ENCODE data around the gene SNX3. TPM values are rescaled to one million over a fixed set of nuclear protein-coding genes. Genes with fewer than 3 reads are reported as not detected.
"Not testable (repeated sequence)": the region's sequence is repeated elsewhere in the genome, so short reads cannot be mapped to it uniquely, and the experiment has no call there.

The SNX3 gene
- total RNA-seq, 1 donor from 2014 or later = 142 TPM

GRCh38 chr6:108260126-108260808 is 573 bp downstream of the SNX3 start:
- peak; percentile 35 for DNase-seq (ENCODE audit: low spot score)

- no peak for DNase-seq (ENCODE audit: low spot score)
These were observed 6.1 kb downstream of the SNX3 start for GRCh38 chr6:108254433-108255410.

GRCh38 chr6:108253241-108253640 is 7.6 kb downstream of the SNX3 start:
- DNase-seq (ENCODE audit: low spot score) = no peak

GRCh38 chr6:108252055-108252454 is 8.8 kb downstream of the SNX3 start:
- DNase-seq (ENCODE audit: low spot score) = no peak

- no peak for DNase-seq (ENCODE audit: low spot score)
These were observed 9.6 kb downstream of the SNX3 start for GRCh38 chr6:108251252-108251651.

GRCh38 chr6:108250240-108250866 is 10.5 kb downstream of the SNX3 start:
- no peak for DNase-seq (ENCODE audit: low spot score)

DNA sequence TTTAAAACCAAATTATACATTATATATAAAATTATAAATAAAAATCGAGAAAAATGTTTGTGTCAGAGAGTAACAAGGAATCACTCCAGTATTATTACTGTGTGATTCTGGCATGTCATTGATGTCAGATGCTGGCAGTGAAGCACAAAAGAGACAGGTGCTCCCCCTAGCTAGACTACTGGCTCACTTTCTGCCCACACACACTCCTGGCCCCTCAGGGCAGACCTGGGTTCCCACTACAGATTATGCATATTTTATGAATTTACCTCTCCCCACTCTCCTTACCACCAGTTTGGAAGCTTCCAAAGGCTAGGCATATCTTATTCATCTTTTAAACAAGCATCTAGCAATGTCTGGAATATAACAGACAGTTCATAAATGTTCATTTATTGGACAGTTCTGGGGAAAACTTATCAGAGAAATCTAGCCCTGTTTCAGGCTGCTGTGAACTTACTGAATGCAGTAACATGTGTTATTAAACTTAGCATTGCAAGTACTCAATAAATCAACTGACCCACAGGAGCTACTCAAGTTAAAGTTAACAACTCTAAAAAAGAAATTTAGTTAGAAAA is 12.8 kb downstream of the SNX3 start:
- DNase-seq (ENCODE audit: low spot score) = no peak

DNA sequence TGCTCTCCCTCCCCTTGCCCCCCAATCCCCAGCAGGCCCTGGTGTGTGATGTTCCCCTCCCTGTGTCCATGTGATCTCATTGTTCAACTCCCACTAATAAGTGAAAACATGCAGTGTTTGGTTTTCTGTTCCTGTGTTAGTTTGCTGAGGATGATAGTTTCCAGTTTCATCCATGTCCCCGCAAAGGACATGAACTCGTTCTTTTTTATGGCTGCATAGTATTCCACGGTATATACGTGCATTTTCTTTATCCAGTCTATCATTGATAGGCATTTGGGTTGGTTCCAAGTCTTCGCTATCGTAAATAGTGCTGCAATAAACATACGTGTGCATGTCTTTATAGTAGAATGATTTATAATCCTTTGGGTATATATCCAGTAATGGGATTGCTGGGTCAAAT is 15.7 kb downstream of the SNX3 start:
- DNase-seq (ENCODE audit: low spot score) = not testable (repeated sequence)

- DNase-seq (ENCODE audit: low spot score) = no peak
These were observed 17.0 kb downstream of the SNX3 start for GRCh38 chr6:108243836-108244235.

DNA sequence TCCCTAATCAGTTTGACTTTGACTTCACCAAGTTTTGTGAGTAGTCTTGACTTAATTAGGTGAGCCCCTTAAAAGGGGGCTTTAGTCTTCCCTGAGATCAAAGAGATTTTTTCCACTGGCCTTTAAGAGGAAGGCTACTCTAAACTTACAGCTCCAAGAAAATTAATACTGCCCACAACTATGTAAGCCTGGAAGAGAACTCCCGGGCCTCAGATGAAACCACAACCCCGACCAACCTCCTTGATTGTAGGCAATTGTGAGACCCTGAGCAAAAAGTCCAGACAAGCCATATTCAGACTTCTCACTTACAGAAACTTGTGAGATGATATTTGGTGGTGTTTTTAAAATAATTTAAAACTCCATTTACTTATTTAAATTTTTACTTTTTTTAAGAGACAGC is 18.1 kb downstream of the SNX3 start:
- no peak for DNase-seq (ENCODE audit: low spot score)

GRCh38 chr6:108242259-108242658 is 18.6 kb downstream of the SNX3 start:
- no peak for DNase-seq (ENCODE audit: low spot score)

DNA sequence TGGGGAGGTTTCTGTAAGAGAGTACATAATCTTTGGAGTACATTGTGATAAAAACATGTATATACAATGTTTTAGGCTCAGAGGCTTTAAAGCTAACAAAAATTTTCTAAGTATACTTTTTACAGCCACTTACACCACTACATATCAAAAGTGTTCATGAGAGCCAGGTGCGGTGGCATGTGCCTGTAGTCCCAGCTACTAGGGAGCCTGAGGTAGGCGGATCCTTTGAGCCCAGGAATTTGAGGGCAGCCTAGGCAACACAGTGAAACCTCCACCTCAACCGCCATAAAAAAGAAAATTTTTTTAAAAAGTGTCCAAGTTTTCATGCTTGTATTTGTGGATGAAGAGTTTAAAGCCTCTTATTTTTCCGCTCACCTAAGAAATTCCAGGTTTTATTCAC is 22.5 kb downstream of the SNX3 start:
- no peak for DNase-seq (ENCODE audit: low spot score)

DNA sequence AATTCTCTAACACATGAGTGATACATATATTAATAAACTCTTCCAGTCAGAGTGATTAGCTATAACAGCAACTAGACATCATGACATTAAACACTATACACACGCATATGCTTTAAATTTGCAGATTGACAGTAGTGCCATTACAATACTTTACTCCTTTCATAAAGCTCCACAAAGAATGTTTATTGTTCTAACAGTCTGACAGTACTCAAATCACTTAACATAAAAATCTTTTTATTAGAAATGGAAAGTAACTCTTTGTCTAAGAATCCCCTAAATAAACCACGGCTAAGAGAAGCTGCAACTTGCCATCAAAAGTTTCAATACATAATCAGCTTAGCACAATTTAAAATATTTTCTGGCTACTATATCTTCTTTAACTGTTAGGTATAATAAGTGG is 24.0 kb downstream of the SNX3 start:
- no peak for DNase-seq (ENCODE audit: low spot score)

DNA sequence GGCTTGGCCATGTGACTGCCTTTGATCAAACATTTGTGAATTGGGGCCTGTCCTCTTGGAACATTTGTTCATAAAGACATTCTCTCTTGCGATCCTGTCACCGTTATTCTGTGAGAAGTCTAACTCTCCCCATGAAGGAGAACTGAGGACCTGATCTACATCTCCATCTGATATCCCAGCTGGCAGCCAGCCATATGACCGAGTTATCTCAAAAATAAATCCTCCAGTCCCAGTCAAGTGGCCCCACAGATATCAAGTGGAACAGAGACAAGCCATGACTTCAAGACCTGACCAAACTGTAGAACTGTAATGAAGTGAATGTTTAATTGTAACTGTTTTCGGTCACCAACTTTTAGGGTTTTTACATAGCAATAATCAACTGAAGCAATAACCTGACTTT is 25.7 kb downstream of the SNX3 start:
- DNase-seq (ENCODE audit: low spot score) = no peak

DNA sequence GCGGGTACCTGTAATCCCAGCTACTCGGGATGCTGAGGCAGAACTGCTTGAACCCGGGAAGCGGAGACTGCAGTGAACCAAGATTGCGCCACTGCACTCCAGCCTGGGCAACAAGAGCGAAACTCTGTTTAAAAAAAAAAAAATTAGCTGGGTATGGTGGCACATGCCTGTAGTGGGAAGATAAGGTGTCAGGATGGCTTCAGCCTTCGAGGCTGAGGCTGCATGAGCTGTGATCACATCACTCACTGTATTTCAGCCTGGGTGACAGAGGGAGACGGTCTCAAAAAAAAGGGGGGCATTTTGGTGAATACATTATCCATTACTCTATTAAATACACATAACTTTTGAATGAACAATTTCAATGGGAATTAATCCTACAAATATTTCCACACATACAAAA is 32.4 kb downstream of the SNX3 start:
- DNase-seq (ENCODE audit: low spot score) = no peak

GRCh38 chr6:108227290-108227689 is 33.5 kb downstream of the SNX3 start:
- no peak for DNase-seq (ENCODE audit: low spot score)

- no peak for DNase-seq (ENCODE audit: low spot score)
These were observed 38.3 kb downstream of the SNX3 start for GRCh38 chr6:108222504-108222903.

- no peak for DNase-seq (ENCODE audit: low spot score)
These were observed 38.8 kb downstream of the SNX3 start for GRCh38 chr6:108222064-108222463.

- DNase-seq (ENCODE audit: low spot score) = no peak
These were observed 49.2 kb downstream of the SNX3 start for GRCh38 chr6:108211671-108212070.

- no peak for DNase-seq (ENCODE audit: low spot score)
These were observed 50.3 kb downstream of the SNX3 start for GRCh38 chr6:108210556-108210955.

- no peak for DNase-seq (ENCODE audit: low spot score)
These were observed 51.1 kb downstream of the SNX3 start for GRCh38 chr6:108209738-108210137.

DNA sequence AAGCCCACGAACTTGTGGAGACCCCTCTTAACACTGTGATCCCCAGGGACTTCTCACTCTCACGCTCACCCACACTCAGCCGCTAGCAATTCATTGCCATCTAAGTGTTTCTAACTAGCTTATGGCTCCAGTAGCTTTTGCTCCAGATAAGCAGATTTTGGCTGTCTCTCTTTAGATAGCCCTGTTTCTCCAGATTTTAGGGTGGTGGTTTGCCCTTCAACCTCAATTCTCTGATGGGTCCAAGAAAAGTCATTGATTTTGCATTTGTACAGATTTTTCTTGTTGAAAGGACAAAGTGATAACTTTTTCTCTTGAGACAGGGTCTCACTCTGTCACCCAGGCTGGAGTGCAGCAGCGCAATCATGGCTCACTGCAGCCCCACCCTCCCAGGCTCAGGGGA is 53.8 kb downstream of the SNX3 start:
- DNase-seq (ENCODE audit: low spot score) = no peak
